ENCODE results near the gene ATXN1.
"Not testable (repeated sequence)": the region's sequence is repeated elsewhere in the genome, so short reads cannot be mapped to it uniquely, and the experiment has no call there.

Gene ATXN1

DNA sequence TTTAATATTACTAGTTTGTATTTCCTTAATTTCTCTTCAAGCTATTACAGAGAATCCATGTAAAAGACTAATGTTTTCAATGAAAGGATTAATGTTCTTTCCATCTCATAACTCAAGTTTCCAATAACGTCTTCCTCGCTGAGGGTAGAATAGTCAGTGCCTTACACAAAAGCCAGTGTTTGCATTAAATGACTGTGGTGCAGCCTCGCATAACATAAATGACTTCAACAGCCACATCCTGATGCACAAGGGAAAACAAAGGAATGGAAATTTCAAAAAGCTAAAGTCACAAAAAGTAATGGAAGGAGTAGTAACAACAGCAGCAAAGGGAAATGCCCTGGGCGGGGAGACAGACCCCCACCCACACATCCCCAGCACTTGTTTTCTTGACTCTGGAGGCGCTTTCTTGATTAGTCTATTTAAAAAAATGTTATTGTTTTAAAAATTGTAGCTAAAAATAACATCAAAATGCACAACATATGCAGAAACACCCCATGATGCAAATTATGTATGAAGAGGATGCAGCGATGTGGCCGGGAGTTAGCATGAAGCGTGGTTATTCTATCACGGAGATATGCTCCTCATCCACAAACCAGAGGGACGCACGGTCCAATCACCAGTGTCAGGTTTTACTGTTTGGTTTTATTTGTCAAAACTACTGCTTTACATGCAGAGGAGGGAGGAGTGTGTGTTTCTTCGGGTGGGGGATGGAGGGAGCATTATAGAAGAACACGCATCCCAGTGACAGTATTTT lies 294.3 kb downstream of the ATXN1 start:
- no peak for DNase-seq

DNA sequence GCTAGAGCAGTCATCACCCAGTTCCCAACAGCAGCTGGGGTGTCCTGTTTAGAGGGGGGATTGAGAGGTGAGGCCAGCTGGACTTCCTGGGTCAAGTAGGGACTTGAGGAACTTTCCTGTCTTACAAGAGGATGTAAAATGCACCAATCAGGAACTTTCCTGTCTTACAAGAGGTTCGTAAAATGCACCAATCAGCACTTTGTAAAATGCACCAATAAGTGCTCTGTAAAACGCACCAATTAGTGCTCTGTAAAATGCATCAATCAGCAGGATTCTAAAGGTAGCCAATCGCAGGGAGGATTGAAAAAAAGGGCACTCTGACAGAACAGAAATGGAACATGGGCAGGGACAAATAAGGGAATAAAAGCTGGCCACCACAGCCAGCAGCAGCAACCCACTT lies 297.2 kb downstream of the ATXN1 start:
- no peak for DNase-seq

DNA sequence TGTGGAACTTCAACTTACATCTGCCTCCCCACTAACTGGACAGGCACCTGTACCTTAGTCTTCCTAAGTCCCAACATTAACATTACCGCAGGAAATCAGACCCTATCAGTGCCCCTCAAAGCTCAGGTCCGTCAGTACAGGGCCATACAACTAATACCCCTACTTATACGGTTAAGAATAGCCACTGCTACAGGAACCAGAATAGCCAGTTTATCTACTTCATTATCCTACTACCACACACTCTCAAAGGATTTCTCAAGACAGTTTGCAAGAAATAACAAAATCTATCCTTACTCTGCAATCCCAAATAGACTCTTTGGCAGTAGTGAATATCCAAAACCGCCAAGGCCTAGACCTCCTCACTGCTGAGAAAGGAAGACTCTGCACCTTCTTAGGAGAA lies 298.0 kb downstream of the ATXN1 start:
- not testable (repeated sequence) for DNase-seq

DNA sequence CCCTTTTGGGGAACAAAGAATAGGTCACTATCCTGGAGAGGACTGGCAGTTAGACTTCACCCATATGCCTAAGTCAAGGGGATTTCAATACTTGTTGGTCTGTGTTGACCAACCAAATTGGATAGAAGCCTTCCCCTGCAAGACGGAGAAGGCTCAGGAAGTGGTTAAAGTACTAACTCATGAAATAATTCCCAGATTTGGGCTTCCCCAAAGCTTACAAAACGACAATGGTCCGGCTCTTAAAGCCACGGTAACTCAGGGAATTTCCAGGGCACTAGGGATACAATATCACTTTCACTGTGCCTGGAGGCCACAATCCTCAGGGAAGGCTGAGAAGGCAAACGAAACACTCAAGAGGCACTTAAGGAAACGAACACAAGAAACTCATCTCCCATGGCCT lies 299.8 kb downstream of the ATXN1 start:
- DNase-seq = no peak

DNA sequence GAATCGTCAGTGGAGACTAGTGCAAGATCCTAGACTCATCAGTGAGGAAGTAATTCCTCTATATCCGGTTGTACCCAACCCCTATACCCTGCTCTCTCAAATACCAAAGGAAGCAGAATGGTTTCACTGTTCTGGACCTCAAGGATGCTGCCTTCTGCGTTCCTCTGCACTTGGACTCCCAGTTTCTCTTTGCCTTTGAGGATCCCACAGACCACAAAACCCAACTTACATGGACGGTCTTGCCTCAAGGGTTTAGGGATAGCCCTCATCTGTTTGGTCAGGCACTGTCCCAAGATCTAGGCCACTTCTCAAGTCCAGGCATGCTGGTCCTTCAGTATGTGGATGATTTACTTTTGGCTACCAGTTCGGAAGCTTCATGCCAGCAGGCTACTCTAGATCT lies 301.8 kb downstream of the ATXN1 start:
- DNase-seq = not testable (repeated sequence)

DNA sequence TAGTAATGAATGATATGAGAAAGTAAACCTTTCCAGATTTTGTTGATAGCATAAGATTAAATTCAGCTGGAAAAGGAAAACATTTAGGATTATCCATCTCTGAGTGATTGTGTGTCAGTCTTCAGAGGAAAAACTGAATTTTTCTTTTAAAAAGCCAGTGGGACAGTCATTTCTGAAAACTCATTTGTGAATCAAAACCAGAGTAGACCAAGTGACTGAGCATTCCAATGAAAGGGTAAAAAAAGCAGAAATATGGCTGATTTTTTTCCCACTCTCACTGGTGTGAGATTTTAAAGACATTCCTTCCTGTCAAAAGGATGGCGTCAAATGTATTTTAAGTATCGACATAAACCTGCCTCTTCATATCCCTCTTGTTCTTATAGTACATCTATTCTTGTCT lies 308.9 kb downstream of the ATXN1 start:
- no peak for DNase-seq

DNA sequence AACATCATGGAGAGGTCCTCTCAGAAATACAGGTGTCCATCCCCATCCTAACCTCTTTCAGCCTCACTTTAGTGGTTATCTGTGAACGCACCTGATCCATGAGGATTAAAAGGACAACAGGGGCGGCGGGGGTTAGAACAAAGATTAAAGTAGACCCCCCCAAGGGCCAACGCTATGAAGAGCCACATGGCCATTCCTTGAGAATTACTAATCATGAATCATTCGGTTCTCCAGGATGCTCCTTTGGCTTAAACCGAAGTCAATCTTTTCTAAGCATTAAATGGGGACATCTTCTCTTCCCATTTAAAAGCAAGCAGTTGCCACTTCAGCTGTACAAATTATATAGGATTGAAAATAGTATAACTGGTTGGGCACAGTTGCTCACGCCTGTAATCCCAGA lies 310.4 kb downstream of the ATXN1 start:
- no peak for DNase-seq

DNA sequence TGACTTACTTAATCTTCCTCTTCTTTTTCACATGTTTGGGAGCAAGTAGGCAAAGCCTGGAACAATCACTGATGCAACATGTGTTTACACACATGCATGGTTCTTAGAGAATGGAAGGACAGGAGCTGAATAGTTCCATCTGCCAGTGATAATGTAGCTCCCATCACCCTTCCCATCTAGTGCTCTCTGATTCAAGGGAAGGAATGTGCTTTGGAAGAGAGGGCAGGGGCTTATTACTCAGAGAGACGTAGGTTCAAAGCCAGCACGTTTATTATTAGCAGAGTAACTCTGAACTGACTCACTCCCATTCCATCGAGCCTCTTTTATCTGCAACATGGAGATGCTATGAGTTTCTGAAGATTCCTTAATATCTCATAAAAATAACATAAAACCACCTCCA lies 311.0 kb downstream of the ATXN1 start:
- DNase-seq = no peak

DNA sequence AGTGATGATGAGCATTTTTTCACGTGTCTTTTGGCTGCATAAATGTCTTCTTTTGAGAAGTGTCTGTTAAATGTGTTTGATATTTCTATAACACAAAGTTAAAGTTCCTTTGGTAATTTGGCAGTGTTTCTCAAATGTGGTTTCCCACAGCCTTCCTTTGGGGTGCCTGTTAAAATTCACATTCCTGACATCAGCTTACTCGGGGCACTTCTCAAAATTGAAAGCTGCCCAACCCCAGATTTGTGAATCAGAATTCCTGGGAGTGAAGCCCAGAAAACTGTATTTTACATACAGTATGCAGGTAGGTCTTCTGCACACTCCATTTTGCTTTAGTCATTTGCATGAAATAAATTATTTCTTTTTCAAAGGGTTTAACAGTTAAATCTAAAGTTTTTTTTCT lies 315.0 kb downstream of the ATXN1 start:
- DNase-seq = no peak

DNA sequence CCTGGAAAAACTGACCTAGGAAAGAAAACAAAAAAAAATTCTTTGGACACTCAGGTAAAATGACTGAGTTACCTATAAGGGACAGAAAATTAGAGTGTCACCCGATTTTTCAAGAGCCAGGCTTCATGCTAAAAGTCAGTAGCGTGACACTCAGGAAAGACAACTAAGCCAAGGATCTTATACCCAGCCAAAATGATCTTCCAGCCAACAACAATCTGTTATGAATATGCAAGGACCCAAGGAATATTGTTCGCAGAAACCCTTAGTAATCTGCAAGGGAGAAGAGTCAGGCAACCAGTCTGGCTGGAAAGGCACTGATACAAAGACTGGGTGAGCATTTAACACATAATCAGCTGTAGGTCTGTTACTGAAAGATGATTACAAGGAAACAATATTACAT lies 319.2 kb downstream of the ATXN1 start:
- no peak for DNase-seq

DNA sequence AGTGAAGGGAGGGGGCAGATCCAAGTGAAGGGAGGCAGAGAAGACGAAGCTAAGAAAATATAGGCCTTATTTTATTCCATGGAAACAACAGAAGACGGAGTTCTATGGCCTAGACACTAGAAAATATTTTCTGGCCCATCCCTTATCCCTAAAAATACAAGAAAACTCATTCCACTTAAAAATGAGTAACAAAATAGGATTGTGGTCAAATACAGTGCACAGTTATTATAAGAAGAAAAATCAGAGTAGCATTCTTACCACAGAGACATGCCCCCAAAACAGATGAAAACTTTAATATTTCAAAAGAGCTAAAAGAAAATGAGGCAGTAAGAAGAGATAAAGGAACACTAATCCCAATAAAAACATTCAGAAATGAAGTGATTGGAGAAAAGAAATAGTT lies 320.0 kb downstream of the ATXN1 start:
- no peak for DNase-seq

DNA sequence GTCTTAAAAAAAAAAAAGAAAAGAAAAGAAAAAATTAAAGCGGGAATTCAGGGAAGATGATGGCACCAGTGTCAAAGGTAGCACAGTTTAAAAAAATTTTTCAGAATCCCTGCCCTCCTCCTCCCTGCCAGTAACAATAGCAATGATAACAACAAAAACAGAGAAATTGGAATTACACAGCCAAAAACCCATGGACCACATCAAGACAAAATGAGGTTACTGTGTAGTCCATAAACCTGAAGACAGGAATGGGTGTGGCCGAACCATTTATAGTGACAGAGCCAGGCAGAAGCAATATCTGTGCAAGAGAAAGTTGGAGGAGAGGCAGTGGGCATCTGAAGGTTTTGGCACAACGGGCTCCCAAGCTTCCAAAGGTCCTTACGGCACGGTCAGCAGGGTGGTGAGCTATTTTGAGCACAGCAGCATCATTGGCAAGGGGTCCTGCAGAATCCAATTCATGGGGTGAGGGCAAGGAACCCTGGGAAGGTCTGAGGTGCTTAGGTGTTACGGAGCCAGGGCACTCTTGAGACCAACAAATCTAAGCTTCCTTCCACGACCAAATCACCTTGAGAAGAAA lies 320.5 kb downstream of the ATXN1 start:
- no peak for DNase-seq

DNA sequence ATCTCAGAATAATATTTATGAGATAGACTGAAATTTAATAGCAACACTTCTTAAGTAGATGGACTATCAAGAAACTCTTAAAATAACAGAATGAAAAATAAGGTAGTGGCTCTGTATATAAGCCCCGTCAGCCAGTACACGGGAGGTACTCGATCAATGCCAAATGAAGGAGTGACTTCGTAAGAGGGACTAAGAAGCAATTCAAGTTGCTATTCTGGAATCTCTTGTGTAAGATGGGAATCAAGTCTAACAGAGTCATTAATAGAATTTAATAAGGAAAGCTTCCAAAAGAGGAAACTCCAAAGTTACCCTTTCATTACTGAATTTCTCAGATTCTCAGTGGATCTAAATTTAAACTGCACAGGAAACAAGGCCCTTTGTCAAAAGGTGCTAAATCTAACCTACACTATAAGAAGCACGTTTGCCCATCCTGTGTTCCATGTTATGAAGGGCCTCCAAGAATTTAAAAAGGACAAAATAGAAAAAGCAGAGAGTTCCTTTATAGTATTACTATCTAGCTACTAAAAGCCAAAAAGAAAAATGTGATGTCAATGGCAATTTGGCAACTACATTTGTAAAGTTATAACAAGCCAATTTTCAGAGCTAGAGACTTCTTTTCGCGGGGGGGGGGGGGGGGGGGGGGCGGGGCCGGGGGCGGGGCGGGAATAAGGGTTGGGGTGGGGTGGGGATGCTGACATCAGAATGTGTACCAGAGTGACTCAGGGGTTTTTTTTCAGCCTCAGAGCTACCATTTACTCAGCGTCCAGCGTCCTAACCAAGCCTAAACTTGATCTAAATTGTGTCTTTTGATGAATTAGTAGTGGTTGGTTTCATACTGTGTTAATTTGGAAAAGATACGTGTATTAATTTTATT lies 322.3 kb downstream of the ATXN1 start:
- no peak for DNase-seq

DNA sequence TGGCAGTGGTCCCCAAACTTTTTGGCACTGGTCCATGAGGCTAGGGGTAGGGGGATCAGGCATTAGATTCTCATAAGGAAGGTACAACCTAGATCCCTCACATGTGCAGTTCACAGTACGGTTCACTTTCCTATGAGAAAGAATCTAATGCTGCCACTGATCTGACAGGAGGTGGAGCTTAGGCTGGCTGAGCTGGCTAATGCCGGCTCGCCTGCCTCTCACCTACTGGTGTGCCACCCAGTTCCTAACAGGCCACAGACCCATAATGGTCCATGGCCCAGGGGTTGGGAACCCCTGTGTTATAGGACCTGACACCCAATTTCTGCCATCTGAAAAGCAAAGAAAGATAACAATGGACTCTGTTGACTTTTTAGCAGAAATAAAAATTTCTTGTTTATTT lies 323.3 kb downstream of the ATXN1 start:
- no peak for DNase-seq

DNA sequence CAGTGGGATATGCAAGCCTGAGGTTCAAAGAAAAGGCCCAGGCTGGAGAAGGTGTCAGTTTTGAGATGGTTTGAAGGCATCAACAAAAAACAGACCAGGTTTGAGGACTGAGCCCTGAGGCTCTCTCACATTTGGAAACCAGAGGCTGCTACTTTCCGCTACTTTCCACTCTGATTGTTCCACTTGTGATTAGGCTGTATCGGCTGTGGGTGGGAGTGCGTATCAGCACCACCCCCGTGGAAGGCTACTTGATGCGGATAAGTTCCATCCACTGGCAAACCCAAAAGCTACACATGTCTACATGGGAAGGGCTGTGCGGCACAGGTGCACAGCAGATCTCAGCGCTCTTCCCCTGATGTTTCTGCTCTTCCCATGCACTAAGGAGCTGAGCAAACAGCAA lies 324.2 kb downstream of the ATXN1 start:
- DNase-seq = no peak

DNA sequence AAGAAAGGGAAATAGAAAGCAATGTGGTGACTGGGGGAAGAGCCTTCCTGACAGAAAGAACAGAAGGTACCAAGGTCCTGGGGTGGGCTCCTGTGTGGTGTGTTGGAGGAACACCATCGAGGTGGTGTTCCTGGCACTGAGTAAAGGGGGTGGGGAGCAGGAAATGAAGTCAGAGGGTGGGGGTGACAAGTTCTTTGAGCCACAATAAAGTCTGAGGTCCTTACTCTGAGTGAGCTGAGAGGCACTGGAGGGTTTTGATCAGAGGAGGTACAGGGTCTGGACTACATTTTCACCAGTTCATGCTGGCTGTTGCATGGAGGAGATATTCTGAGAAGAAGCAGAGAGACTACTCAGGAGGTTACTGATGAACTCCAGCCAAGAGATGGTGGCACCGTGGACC lies 324.7 kb downstream of the ATXN1 start:
- DNase-seq = no peak

DNA sequence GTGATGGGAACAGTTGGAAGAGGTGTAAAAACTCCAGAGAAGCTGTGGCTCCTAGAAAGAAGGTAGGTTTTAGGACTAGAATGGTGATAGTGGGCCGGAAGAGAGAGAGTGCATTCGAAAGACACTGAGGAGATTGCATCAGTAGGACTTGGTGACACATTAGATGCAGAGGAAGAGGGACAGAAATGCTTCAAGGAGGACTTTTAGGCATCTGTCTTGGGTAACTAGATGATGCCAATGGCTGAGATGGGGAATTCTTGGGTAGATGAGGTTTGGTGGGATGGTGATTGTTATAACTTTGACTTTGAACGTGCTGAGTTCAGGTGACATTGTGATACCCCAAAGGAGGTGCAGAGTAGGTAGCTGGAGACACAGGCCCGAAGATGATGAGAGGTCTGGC lies 326.4 kb downstream of the ATXN1 start:
- no peak for DNase-seq

DNA sequence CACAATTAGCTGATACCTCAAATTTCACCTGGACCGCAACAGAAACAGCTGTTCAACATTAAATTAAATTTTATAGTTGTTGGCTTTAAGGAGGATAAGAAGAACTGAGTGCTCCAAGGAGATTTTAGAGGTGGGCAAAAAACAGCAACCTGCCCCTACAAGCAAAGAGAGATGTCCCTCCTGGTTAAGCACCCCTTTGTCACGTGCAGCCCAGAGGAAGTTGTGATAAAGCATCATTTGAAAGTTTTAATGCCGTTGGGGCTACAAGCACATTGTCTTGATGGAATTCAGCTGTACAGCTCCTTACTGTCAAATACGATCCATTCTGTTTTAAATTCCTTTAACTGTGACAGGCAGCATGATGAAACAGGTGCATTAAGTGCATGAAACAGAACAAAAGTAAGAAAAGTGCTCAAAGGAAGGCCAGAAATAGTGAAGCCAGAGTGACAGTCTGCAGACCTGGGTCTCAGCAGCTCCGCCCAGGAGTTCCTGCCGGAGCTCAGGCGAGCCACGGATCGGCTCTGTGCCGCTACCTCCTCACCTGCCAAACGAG lies 327.8 kb downstream of the ATXN1 start:
- DNase-seq = no peak

DNA sequence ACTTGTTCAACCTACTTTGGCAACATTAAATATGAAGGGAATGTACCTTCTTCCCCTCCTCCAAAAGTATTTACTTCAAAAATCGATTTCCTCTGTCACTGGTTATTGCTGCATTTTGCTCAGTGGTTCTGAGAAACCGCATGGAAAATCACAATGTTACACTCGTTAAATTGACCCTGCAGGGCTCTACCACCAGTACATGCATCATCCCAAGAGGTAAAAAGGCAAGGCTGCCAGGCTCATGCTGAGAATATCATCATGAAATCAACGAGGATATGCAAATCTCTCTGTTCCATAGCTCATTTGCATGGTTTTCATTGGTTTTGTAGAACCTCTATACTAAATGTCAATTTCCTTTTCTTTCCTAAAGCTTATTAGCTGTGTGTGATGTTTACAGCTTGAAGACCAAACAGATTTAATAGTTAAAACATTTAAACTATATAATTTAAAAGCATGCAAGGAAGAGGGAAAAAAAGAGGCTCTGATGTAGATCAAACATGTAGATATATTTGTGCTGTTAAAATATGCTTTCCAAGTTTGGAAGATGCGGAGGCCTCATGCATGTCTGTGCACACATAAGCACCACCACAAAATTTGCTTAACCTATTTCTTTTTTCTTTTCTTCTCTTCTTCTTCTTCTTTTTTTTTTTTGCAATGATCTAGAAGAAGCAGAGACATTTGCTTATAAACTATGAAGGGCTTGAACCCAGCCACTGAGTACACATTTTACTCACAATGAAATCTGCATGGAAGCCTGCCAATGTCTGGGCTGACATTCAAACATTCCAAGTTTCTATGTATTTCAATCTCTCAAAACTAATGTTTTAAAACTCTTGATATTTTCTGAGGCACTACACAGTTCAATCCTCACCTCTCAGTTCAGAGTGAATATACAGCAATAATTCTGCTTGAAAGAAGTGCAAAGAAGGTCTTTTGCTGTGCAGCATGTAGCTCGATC lies 328.9 kb downstream of the ATXN1 start:
- no peak for DNase-seq

DNA sequence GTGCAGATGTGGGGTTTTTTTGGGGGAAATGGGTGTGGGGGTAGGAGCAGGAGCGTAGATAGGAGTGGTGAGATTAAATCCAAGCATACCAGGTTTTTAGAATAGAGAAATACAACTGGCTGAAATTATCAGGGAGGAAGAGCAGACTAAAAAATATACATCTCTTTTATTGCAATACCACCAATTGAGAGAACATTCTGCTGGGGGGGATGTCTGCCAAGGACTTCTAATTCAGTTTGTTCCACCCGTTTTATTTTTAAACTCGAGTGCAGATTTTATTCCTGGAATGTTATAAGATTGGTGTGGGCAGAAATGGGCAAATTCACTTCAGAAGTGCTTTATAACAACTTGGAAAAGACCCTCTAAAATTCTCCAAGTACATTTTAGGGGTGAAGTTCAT lies 330.2 kb downstream of the ATXN1 start:
- DNase-seq = no peak

DNA sequence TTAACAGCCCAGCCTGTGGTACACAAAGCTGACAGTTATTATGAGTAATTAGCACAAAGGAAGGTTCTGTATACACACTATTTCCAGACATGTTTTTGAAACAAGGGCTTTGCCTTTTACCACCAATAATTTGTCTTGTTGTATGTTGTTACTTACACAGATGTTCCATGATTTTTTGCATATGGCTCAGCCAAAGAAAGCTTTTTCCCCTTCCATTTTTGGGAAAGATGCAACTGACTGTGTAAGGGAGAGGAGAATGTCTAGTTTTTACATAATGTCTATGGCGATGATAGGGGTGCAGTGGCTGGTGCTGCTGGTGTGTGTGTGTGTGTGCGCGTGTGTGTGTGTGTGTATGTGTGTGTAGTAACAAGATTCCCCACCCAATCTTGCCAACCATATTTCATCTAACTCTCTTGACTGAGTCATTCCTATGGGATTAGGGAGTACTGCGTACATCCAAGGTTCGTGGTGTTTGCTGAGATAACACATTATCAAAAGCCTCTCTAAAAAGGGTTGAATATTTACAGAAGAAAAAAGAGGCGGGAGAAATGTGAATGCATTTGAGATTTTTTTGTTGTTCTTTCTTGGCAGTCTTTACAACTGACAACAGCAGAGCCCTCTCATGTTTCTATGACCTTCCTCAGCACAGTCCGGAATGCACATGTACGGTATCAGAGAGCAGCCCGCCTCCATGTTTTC lies 330.7 kb downstream of the ATXN1 start:
- no peak for DNase-seq

DNA sequence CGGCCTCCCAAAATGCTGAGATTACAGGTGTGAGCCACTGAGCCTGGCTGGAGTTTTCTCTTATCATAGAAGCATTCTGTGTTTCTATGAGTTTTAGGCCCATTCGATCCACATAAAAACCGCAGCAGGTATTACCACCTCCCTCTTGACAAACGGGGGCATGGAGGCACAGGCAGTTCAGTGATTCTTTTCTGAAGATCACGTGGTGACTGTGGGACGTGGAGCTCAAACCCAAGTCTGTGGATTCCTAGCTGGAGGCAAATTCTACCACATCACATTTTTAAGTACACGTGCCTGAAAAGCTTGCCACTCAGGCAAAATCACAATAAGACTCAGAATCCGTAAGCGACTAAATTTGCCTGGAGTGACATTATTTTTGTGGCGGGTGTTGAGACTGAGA lies 331.6 kb downstream of the ATXN1 start:
- no peak for DNase-seq
